Subcutaneous abdominal adipose tissue (tissue), 5 donors: ENCODE data around the gene IL1RAPL1.

Experiments
- H3K27ac ChIP-seq: one replicate; pipeline ENCODE4 v1.7.0; 2013; ENCODE audit warnings: low read depth, mild to moderate bottlenecking, inconsistent platforms, low read length, moderate library complexity
- H3K27me3 ChIP-seq, 5 donors: one replicate each; pipeline ENCODE4 v1.7.0; 2013; ENCODE audit warnings: low read length in 5 of 5, inconsistent platforms in 1 of 5; ENCODE audit not compliant: control insufficient read depth in 5 of 5, insufficient read depth in 4 of 5
- H3K36me3 ChIP-seq, 5 donors: one replicate each; pipeline ENCODE4 v1.7.0; 2013; ENCODE audit warnings: low read length in 5 of 5; ENCODE audit not compliant: control insufficient read depth in 5 of 5, insufficient read depth in 5 of 5
- H3K4me1 ChIP-seq, 5 donors: one replicate each; pipeline ENCODE4 v1.7.0; 2013; ENCODE audit warnings: low read length in 5 of 5, mild to moderate bottlenecking in 3 of 5, moderate library complexity in 1 of 5; ENCODE audit not compliant: control insufficient read depth in 5 of 5, insufficient read depth in 5 of 5
- H3K4me3 ChIP-seq, 5 donors: one replicate each; pipeline ENCODE4 v1.7.0; 2013; ENCODE audit warnings: low read length in 5 of 5, low read depth in 1 of 5
- H3K9ac ChIP-seq, 5 donors: one replicate each; pipeline ENCODE4 v1.7.0; 2013; ENCODE audit warnings: low read length in 5 of 5, mild to moderate bottlenecking in 4 of 5, moderate library complexity in 3 of 5
- H3K9me3 ChIP-seq, 5 donors: one replicate each; pipeline ENCODE4 v1.7.0; 2013; ENCODE audit warnings: low read length in 5 of 5; ENCODE audit not compliant: control insufficient read depth in 5 of 5
- donor health status: healthy.
- donor health status: healthy.
- donor health status: healthy.
- donor health status: healthy.
- donor health status: healthy.

IL1RAPL1 gene

GRCh38 chrX:29487714-29488113 lies 900.5 kb downstream of the IL1RAPL1 start:
- H3K36me3 ChIP-seq: no peaks in the 10 kb centered on the region
- no peaks in the 10 kb centered on the region for H3K9me3 ChIP-seq
- no peak overlapping the region for H3K9ac ChIP-seq
- no peak overlapping the region for H3K27ac ChIP-seq
- H3K27me3 ChIP-seq: no peaks in the 10 kb centered on the region
- H3K4me3 ChIP-seq: no peak overlapping the region
- no peaks in the 10 kb centered on the region for H3K4me1 ChIP-seq

DNA sequence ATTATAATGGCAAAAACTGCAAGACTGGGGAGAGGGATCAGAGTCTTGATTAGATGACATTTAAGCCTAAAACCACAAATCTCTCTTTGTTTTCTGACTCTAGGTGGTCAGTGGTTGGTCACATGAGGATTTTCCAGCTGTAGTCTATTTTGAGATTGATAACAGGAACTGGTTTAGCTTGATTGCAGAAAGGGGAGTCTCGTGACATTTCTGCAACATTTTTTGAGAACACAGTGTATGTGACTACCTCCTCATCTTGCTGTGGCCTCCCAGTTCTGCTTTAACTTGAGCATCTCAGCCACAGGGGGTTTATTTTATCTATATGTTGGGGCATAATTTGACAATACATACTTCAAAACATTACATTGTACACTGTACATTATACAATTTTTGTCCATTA lies 901.7 kb downstream of the IL1RAPL1 start:
- no peaks in the 10 kb centered on the region for H3K4me1 ChIP-seq
- H3K27ac ChIP-seq: no peak overlapping the region
- H3K9ac ChIP-seq: no peak overlapping the region

DNA sequence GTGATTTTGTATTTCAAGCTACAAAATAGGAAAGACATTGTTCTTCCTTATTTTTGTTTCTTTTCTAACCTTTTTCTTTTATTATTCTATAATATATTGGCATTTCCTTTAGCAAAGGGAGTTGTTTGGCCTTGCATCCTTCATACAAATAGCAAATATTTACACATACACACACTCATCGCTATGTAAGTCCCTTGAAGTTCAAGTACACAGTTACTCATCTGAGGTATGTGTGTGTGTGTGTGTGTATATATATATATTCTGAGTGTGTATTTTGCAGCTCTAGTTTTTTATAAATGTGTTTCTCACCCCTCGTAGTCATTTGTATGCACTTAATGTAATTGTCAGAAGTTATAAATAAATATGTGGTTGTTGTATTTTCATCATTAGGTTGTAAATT lies 903.4 kb downstream of the IL1RAPL1 start:
- peaks cover 0 to 2% (median 0%) of the 10 kb centered on the region in 5 donors for H3K9me3 ChIP-seq
- no peak overlapping the region for H3K9ac ChIP-seq
- no peaks in the 10 kb centered on the region for H3K27me3 ChIP-seq
- H3K4me3 ChIP-seq: no peak overlapping the region
- no peaks in the 10 kb centered on the region for H3K4me1 ChIP-seq
- H3K27ac ChIP-seq: no peak overlapping the region
- no peaks in the 10 kb centered on the region for H3K36me3 ChIP-seq

More for the DNA sequence above, 901.7 kb downstream of the IL1RAPL1 start:
- Histone ChIP-seq H3K27me3 (no peaks in the 10 kb centered on the region), H3K36me3 (no peaks in the 10 kb centered on the region), H3K4me3 (no peak overlapping the region), H3K9me3 (peaks cover 0 to under 1% (median 0%) of the 10 kb centered on the region in 5 donors)

- Histone ChIP-seq H3K9ac (no peak overlapping the region), H3K4me1 (no peaks in the 10 kb centered on the region), H3K36me3 (no peaks in the 10 kb centered on the region), H3K27ac (no peak overlapping the region), H3K9me3 (peaks cover 0 to 2% (median 0%) of the 10 kb centered on the region in 5 donors), H3K4me3 (no peak overlapping the region), H3K27me3 (no peaks in the 10 kb centered on the region)
Measured at GRCh38 chrX:29491659-29492058, 904.4 kb downstream of the IL1RAPL1 start.

DNA sequence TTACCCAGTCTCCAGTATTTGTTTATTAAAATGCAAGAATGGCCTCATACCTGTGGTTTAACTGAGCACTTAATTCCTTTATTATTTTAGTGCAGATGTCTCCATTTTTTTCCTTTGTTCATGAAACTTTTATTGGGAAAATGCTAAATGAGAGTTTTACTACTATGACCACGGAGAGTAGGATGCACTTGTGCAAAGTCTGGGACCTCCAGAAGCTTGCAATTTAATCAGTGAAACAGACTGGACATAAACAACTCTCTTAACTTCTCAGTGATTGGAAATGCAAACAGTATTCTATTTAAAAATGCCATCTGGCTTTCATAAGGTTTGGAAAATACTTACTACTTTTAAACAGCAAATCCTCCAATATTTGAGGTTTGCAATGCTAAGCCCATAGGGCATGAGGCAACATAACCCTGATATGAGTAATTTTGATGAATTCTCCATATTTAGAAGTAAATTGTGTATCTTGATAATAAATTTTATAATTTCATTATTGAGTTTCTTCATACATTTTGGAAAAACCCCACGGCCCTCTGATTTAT lies 909.5 kb downstream of the IL1RAPL1 start:
- H3K4me3 ChIP-seq: no peak overlapping the region
- no peaks in the 10 kb centered on the region for H3K36me3 ChIP-seq
- H3K9ac ChIP-seq: no peak overlapping the region
- no peaks in the 10 kb centered on the region for H3K4me1 ChIP-seq
- no peak overlapping the region for H3K27ac ChIP-seq
- peaks cover 0 to 2% (median 0%) of the 10 kb centered on the region in 5 donors for H3K9me3 ChIP-seq
- H3K27me3 ChIP-seq: no peaks in the 10 kb centered on the region

DNA sequence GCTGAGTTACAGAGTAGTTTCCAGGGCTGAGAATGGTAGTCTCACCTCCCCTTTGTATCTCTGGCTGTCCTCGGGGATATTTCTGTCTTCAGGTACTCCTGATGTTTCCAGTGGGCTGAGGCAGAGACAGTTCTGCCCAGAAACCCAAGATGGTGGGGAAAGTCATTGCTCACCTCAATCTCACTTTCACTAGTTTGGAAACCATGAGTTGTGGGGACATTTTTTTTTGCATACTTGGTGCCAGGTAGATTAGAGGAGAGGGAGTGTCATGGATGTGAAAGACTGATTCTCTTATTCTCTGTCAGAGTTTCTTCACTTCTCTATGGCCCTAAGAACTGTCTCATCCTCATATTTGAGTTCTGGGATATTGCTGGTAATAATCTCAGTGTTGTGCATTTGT lies 919.5 kb downstream of the IL1RAPL1 start:
- H3K27me3 ChIP-seq: peaks cover 0 to 2% (median 0%) of the 10 kb centered on the region in 5 donors
- H3K4me1 ChIP-seq: no peaks in the 10 kb centered on the region
- no peak overlapping the region for H3K4me3 ChIP-seq

DNA sequence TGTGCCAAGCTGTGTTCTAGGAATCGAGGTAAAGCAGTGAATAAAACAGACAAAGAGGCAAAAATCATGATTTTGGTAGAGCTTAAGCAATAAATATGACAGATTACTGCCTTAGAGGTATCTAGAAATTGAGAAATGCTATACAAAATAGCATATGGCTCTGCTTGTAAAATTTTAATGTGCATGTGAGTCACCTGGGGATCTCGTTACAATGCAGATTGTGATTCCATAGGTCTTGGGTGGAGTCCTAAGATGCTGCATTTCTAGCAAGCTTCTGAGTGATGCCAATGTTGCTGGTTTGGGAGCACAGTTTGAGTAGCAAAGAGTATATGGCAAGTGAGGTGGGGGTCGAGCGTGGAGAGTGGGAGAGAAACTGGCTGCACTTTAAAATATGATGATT lies 930.9 kb downstream of the IL1RAPL1 start:
- Histone ChIP-seq H3K9ac (no peak overlapping the region), H3K4me3 (no peak overlapping the region), H3K27me3 (no peaks in the 10 kb centered on the region), H3K36me3 (no peaks in the 10 kb centered on the region), H3K4me1 (peaks cover 0 to 12% (median 9%) of the 10 kb centered on the region in 5 donors), H3K27ac (no peak overlapping the region), H3K9me3 (no peaks in the 10 kb centered on the region)

More for the DNA sequence above, 919.5 kb downstream of the IL1RAPL1 start:
- peaks cover 0 to 2% (median 0%) of the 10 kb centered on the region in 5 donors for H3K9me3 ChIP-seq
- no peak overlapping the region for H3K27ac ChIP-seq
- no peaks in the 10 kb centered on the region for H3K36me3 ChIP-seq
- no peak overlapping the region for H3K9ac ChIP-seq

DNA sequence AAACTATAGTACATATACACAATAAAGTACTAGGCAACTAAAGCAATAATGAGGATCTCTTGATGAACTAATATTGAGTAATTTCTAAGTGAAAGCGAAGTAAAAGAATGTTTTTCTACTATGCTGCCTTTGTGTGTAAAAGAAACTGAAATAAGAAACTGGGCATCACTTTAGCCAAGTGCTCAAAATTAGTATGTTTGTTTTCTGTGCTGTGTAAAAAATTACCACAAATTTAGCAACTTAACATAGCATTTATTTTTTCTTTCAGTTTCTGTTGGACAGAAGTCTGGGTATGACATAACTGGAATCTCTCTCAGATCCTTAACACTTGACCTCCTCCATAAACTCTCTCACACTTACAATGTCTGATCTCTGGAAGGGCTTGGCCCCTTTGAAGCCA lies 941.0 kb downstream of the IL1RAPL1 start:
- Histone ChIP-seq H3K4me1 (peaks cover 0 to 7% (median 3%) of the 10 kb centered on the region in 5 donors), H3K9me3 (no peaks in the 10 kb centered on the region), H3K27me3 (peaks cover 0 to 4% (median 0%) of the 10 kb centered on the region in 5 donors), H3K4me3 (no peak overlapping the region), H3K9ac (no peak overlapping the region), H3K27ac (no peak overlapping the region), H3K36me3 (no peaks in the 10 kb centered on the region)

GRCh38 chrX:29530501-29530900 lies 943.3 kb downstream of the IL1RAPL1 start:
- Histone ChIP-seq H3K9ac (no peak overlapping the region), H3K36me3 (no peaks in the 10 kb centered on the region), H3K4me3 (no peak overlapping the region), H3K4me1 (peaks cover 0 to 7% (median 3%) of the 10 kb centered on the region in 5 donors), H3K9me3 (no peaks in the 10 kb centered on the region), H3K27me3 (peaks cover 0 to 1% (median 0%) of the 10 kb centered on the region in 5 donors), H3K27ac (no peak overlapping the region)

GRCh38 chrX:29531336-29531735 lies 944.1 kb downstream of the IL1RAPL1 start:
- Histone ChIP-seq H3K36me3 (no peaks in the 10 kb centered on the region), H3K27me3 (no peaks in the 10 kb centered on the region), H3K9ac (no peak overlapping the region), H3K4me3 (no peak overlapping the region), H3K4me1 (peaks cover 0 to 7% (median 3%) of the 10 kb centered on the region in 5 donors), H3K9me3 (no peaks in the 10 kb centered on the region), H3K27ac (no peak overlapping the region)
